ENCODE results near the gene SH3BP5L.
A peak's percentile ranks its signal among the peaks of the same experiment; 100 is the strongest.
"Not testable (repeated sequence)": the region's sequence is repeated elsewhere in the genome, so short reads cannot be mapped to it uniquely, and the experiment has no call there.

The SH3BP5L gene

GRCh38 chr1:248850536-248851251 lies 25.0 kb upstream of the SH3BP5L start:
- DNase-seq (ENCODE audit: low spot score), result no peak

- no peak for DNase-seq (ENCODE audit: low spot score)
Measured at GRCh38 chr1:248850124-248850523, 24.4 kb upstream of the SH3BP5L start.

- DNase-seq (ENCODE audit: low spot score), result no peak
Measured at GRCh38 chr1:248849637-248850036, 23.9 kb upstream of the SH3BP5L start.

- no peak for DNase-seq (ENCODE audit: low spot score)
Measured at GRCh38 chr1:248849152-248849551, 23.4 kb upstream of the SH3BP5L start.

GRCh38 chr1:248848602-248849001 lies 22.9 kb upstream of the SH3BP5L start:
- no peak for DNase-seq (ENCODE audit: low spot score)

- no peak for DNase-seq (ENCODE audit: low spot score)
Measured at GRCh38 chr1:248847956-248848561, 22.3 kb upstream of the SH3BP5L start.

GRCh38 chr1:248847181-248847955 lies 21.7 kb upstream of the SH3BP5L start:
- DNase-seq (ENCODE audit: low spot score), result no peak

GRCh38 chr1:248844526-248844925 lies 18.8 kb upstream of the SH3BP5L start:
- no peak for DNase-seq (ENCODE audit: low spot score)

GRCh38 chr1:248843687-248844086 lies 18.0 kb upstream of the SH3BP5L start:
- DNase-seq (ENCODE audit: low spot score), result no peak

GRCh38 chr1:248842781-248843331 lies 17.1 kb upstream of the SH3BP5L start:
- DNase-seq (ENCODE audit: low spot score), result no peak

GRCh38 chr1:248841702-248842395 lies 16.1 kb upstream of the SH3BP5L start:
- peak; percentile 45 for DNase-seq (ENCODE audit: low spot score)

- no peak for DNase-seq (ENCODE audit: low spot score)
Measured at GRCh38 chr1:248840946-248841345, 15.2 kb upstream of the SH3BP5L start.

GRCh38 chr1:248839168-248839555 lies 13.4 kb upstream of the SH3BP5L start:
- DNase-seq (ENCODE audit: low spot score), result no peak

- peak; percentile 87 for DNase-seq (ENCODE audit: low spot score)
Measured at GRCh38 chr1:248838357-248839167, 12.8 kb upstream of the SH3BP5L start.

GRCh38 chr1:248837781-248838356 lies 12.2 kb upstream of the SH3BP5L start, which contains the start of gene ZNF672:
Gene ZNF672, plus strand, starts transcription at chr1:248838224. Its CDS starts 9,051 bp downstream, at chr1:248847275.
- DNase-seq (ENCODE audit: low spot score), result peak; percentile 93

GRCh38 chr1:248837045-248837780 lies 11.5 kb upstream of the SH3BP5L start:
- no peak for DNase-seq (ENCODE audit: low spot score)

- DNase-seq (ENCODE audit: low spot score), result no peak
Measured at GRCh38 chr1:248834343-248834940, 8.7 kb upstream of the SH3BP5L start.

GRCh38 chr1:248831842-248832241 lies 6.1 kb upstream of the SH3BP5L start:
- DNase-seq (ENCODE audit: low spot score), result no peak

- not testable (repeated sequence) for DNase-seq (ENCODE audit: low spot score)
Measured at GRCh38 chr1:248830718-248831017, 5.0 kb upstream of the SH3BP5L start.

GRCh38 chr1:248828845-248829244 lies 3.1 kb upstream of the SH3BP5L start:
- no peak for DNase-seq (ENCODE audit: low spot score)
